Mononuclear cell (primary cell): ENCODE data around the gene PSMD12. TPM values are rescaled to one million over a fixed set of nuclear protein-coding genes. Genes with fewer than 3 reads are reported as not detected.
"Not testable (repeated sequence)": the region's sequence is repeated elsewhere in the genome, so short reads cannot be mapped to it uniquely, and the experiment has no call there.

Experiments used
- H3K27me3 ChIP-seq: 2 replicates; pipeline ENCODE4 v1.6.0; 2011; ENCODE audit warnings: low read length, control low read depth; ENCODE audit not compliant: insufficient read depth
- H3K4me1 ChIP-seq: 2 replicates; pipeline ENCODE4 v1.5.1; 2011; ENCODE audit warnings: mild to moderate bottlenecking, low read length, control low read depth; ENCODE audit not compliant: insufficient read depth
- H3K4me3 ChIP-seq: 2 replicates; pipeline ENCODE4 v1.5.1; 2011; ENCODE audit warnings: mild to moderate bottlenecking, low read length, moderate library complexity
- H3K9me3 ChIP-seq: 2 replicates; pipeline ENCODE4 v1.5.1; 2011; ENCODE audit warnings: low read depth, mild to moderate bottlenecking, control low read depth, low read length
- total RNA-seq: library from RNA; depleted of rRNA; stranded (reverse); fragments of >200 nt; gene quantifications from one replicate; pipeline ENCODE4 v1.2.3, GENCODE V29; 2012

The PSMD12 gene
- total RNA-seq, 1 donor: 40.3 TPM

GRCh38 chr17:67349420-67349819 is 17.0 kb downstream of the PSMD12 start:
- Histone ChIP-seq H3K4me1 (peaks cover 25% of the 10 kb centered on the region), H3K27me3 (no peaks in the 10 kb centered on the region), H3K4me3 (no peak overlapping the region), H3K9me3 (no peaks in the 10 kb centered on the region)

- no peaks in the 10 kb centered on the region for H3K9me3 ChIP-seq
- H3K4me1 ChIP-seq: peaks cover 11% of the 10 kb centered on the region
- H3K27me3 ChIP-seq: no peaks in the 10 kb centered on the region
- H3K4me3 ChIP-seq: no peak overlapping the region
These were observed 18.6 kb downstream of the PSMD12 start for GRCh38 chr17:67347826-67348225.

- Histone ChIP-seq H3K4me3 (no peak overlapping the region), H3K27me3 (no peaks in the 10 kb centered on the region), H3K9me3 (no peaks in the 10 kb centered on the region), H3K4me1 (no peaks in the 10 kb centered on the region)
These were observed 23.1 kb downstream of the PSMD12 start for GRCh38 chr17:67343237-67343636.

GRCh38 chr17:67338353-67338752 is 28.0 kb downstream of the PSMD12 start:
- H3K4me1 ChIP-seq, H3K27me3 ChIP-seq, H3K9me3 ChIP-seq, H3K4me3 ChIP-seq: not testable (repeated sequence)

- no peaks in the 10 kb centered on the region for H3K9me3 ChIP-seq
These were observed 29.5 kb downstream of the PSMD12 start for GRCh38 chr17:67336859-67337258.

GRCh38 chr17:67335245-67335835 is 31.0 kb downstream of the PSMD12 start:
- no peaks in the 10 kb centered on the region for H3K9me3 ChIP-seq
- no peak overlapping the region for H3K4me3 ChIP-seq
- no peaks in the 10 kb centered on the region for H3K27me3 ChIP-seq
- no peaks in the 10 kb centered on the region for H3K4me1 ChIP-seq

More at GRCh38 chr17:67336859-67337258, 29.5 kb downstream of the PSMD12 start:
- H3K27me3 ChIP-seq: no peaks in the 10 kb centered on the region
- H3K4me3 ChIP-seq: no peak overlapping the region
- no peaks in the 10 kb centered on the region for H3K4me1 ChIP-seq

- not testable (repeated sequence) for H3K27me3 ChIP-seq
These were observed 34.2 kb downstream of the PSMD12 start for GRCh38 chr17:67332162-67332508.

GRCh38 chr17:67331381-67332161 is 34.8 kb downstream of the PSMD12 start:
- not testable (repeated sequence) for H3K9me3 ChIP-seq, H3K4me3 ChIP-seq, H3K4me1 ChIP-seq, H3K27me3 ChIP-seq

More at GRCh38 chr17:67332162-67332508, 34.2 kb downstream of the PSMD12 start:
- not testable (repeated sequence) for H3K4me3 ChIP-seq, H3K9me3 ChIP-seq, H3K4me1 ChIP-seq

GRCh38 chr17:67328026-67328425 is 38.4 kb downstream of the PSMD12 start:
- H3K27me3 ChIP-seq: no peaks in the 10 kb centered on the region
- no peak overlapping the region for H3K4me3 ChIP-seq
- H3K9me3 ChIP-seq: no peaks in the 10 kb centered on the region
- H3K4me1 ChIP-seq: no peaks in the 10 kb centered on the region

- not testable (repeated sequence) for H3K9me3 ChIP-seq, H3K4me1 ChIP-seq, H3K4me3 ChIP-seq, H3K27me3 ChIP-seq
These were observed 39.2 kb downstream of the PSMD12 start for GRCh38 chr17:67326959-67327745.

- Histone ChIP-seq H3K4me3 (no peak overlapping the region), H3K4me1 (no peaks in the 10 kb centered on the region), H3K27me3 (no peaks in the 10 kb centered on the region), H3K9me3 (no peaks in the 10 kb centered on the region)
These were observed 39.9 kb downstream of the PSMD12 start for GRCh38 chr17:67326440-67326839.

- Histone ChIP-seq H3K4me1 (no peaks in the 10 kb centered on the region), H3K9me3 (no peaks in the 10 kb centered on the region), H3K27me3 (no peaks in the 10 kb centered on the region), H3K4me3 (no peak overlapping the region)
These were observed 42.0 kb downstream of the PSMD12 start for GRCh38 chr17:67324330-67324729.

GRCh38 chr17:67323445-67323844 is 42.9 kb downstream of the PSMD12 start:
- H3K27me3 ChIP-seq: no peaks in the 10 kb centered on the region
- no peak overlapping the region for H3K4me3 ChIP-seq
- H3K9me3 ChIP-seq: no peaks in the 10 kb centered on the region

GRCh38 chr17:67322042-67322787 is 44.2 kb downstream of the PSMD12 start:
- H3K27me3 ChIP-seq: no peaks in the 10 kb centered on the region
- H3K4me1 ChIP-seq: no peaks in the 10 kb centered on the region
- no peaks in the 10 kb centered on the region for H3K9me3 ChIP-seq
- H3K4me3 ChIP-seq: no peak overlapping the region

More at GRCh38 chr17:67323445-67323844, 42.9 kb downstream of the PSMD12 start:
- no peaks in the 10 kb centered on the region for H3K4me1 ChIP-seq

GRCh38 chr17:67321486-67321885 is 44.9 kb downstream of the PSMD12 start:
- not testable (repeated sequence) for H3K4me1 ChIP-seq, H3K27me3 ChIP-seq, H3K9me3 ChIP-seq, H3K4me3 ChIP-seq
